Mesenchymal stem cell (in vitro differentiated cells and primary cell): ENCODE data around the gene STAB1.

Source experiments
- DNase-seq: peaks from one replicate; pipeline ENCODE4 v3.0.0-alpha.2; 2013
- H2AFZ ChIP-seq: one replicate; pipeline ENCODE4 v1.6.1; 2013; ENCODE audit warnings: low read depth, mild to moderate bottlenecking, control low read depth, inconsistent platforms, low read length, moderate library complexity
- H2AK5ac ChIP-seq: 2 replicates; pipeline ENCODE4 v1.6.1; 2013; ENCODE audit warnings: low read length, moderate library complexity, mild to moderate bottlenecking, inconsistent platforms; ENCODE audit not compliant: severe bottlenecking
- H2BK120ac ChIP-seq: one replicate; pipeline ENCODE4 v1.6.1; 2013; ENCODE audit warnings: low read depth, mild to moderate bottlenecking, inconsistent platforms, low read length, moderate library complexity
- H2BK12ac ChIP-seq, 2 experiments: one replicate each; pipeline ENCODE4 v1.6.1; 2013; ENCODE audit warnings: inconsistent platforms in 2 of 2, low read length in 2 of 2, mild to moderate bottlenecking in 2 of 2, moderate library complexity in 2 of 2, control low read depth in 1 of 2
- H2BK15ac ChIP-seq: one replicate; pipeline ENCODE4 v1.6.1; 2013; ENCODE audit warnings: mild to moderate bottlenecking, low read depth, inconsistent platforms; ENCODE audit not compliant: poor library complexity, severe bottlenecking
- H2BK5ac ChIP-seq: 2 replicates; pipeline ENCODE4 v1.6.1; 2013; ENCODE audit warnings: low read depth, mild to moderate bottlenecking, low read length, control low read depth, inconsistent platforms; ENCODE audit not compliant: poor library complexity, severe bottlenecking
- H3K14ac ChIP-seq, 2 experiments: one replicate each; pipeline ENCODE4 v1.6.1; 2013; ENCODE audit warnings: inconsistent platforms in 2 of 2, low read length in 2 of 2, control low read depth in 1 of 2, mild to moderate bottlenecking in 1 of 2, moderate library complexity in 1 of 2
- H3K18ac ChIP-seq, 2 experiments: one replicate each; pipeline ENCODE4 v1.6.1; 2013; ENCODE audit warnings: inconsistent platforms in 2 of 2, low read length in 2 of 2, control low read depth in 1 of 2, low read depth in 1 of 2, mild to moderate bottlenecking in 1 of 2
- H3K23ac ChIP-seq, 2 experiments: one replicate each; pipeline ENCODE4 v1.6.1; 2013; ENCODE audit warnings: inconsistent platforms in 2 of 2, low read length in 2 of 2, mild to moderate bottlenecking in 2 of 2, moderate library complexity in 2 of 2, control low read depth in 1 of 2
- H3K27ac ChIP-seq: 2 replicates; pipeline ENCODE4 v1.5.1; 2013; ENCODE audit warnings: mild to moderate bottlenecking, moderate library complexity, low read length, control low read depth, inconsistent platforms; ENCODE audit not compliant: poor library complexity, severe bottlenecking
- H3K27me3 ChIP-seq, 2 experiments: 2 replicates each; pipeline versions ENCODE4 v1.6.1 to v1.7.0; 2013; ENCODE audit warnings: low read length in 2 of 2, mild to moderate bottlenecking in 2 of 2, moderate library complexity in 2 of 2, control low read depth in 1 of 2, inconsistent platforms in 1 of 2; ENCODE audit not compliant: control insufficient read depth in 1 of 2, insufficient read depth in 1 of 2
- H3K36me3 ChIP-seq, 2 experiments: 2 replicates each; pipeline versions ENCODE4 v1.6.1 to v1.7.0; 2013; ENCODE audit warnings: low read length in 2 of 2, control low read depth in 1 of 2, inconsistent platforms in 1 of 2, low read depth in 1 of 2, mild to moderate bottlenecking in 1 of 2; ENCODE audit not compliant: insufficient read depth in 2 of 2, control insufficient read depth in 1 of 2
- H3K4ac ChIP-seq, 2 experiments: one replicate each; pipeline ENCODE4 v1.6.1; 2013; ENCODE audit warnings: inconsistent platforms in 2 of 2, low read length in 2 of 2, mild to moderate bottlenecking in 2 of 2, moderate library complexity in 2 of 2, control low read depth in 1 of 2, low read depth in 1 of 2
- H3K4me1 ChIP-seq: 2 replicates; pipeline ENCODE4 v1.6.1; 2013; ENCODE audit warnings: low read depth, low read length, control low read depth; ENCODE audit not compliant: control insufficient read depth, insufficient read depth
- H3K4me2 ChIP-seq: 2 replicates; pipeline ENCODE4 v1.6.1; 2013; ENCODE audit warnings: low read length, mild to moderate bottlenecking, inconsistent platforms; ENCODE audit not compliant: poor library complexity, severe bottlenecking
- H3K4me3 ChIP-seq, 2 experiments: 2 replicates each; pipeline versions ENCODE4 v1.5.1 to v1.7.0; 2013; ENCODE audit warnings: low read length in 2 of 2, mild to moderate bottlenecking in 2 of 2, control low read depth in 1 of 2, low read depth in 1 of 2; ENCODE audit not compliant: insufficient read depth in 1 of 2
- H3K79me1 ChIP-seq: replicated peaks from 2 replicates; pipeline ENCODE4 v1.6.1; 2013; ENCODE audit warnings: mild to moderate bottlenecking, control low read depth, low read length, inconsistent platforms; ENCODE audit not compliant: poor library complexity, severe bottlenecking
- H3K9ac ChIP-seq: 2 replicates; pipeline ENCODE4 v1.7.0; 2013; ENCODE audit warnings: mild to moderate bottlenecking, low read length, moderate library complexity
- H3K9me3 ChIP-seq: 2 replicates; pipeline ENCODE4 v1.7.0; 2013; ENCODE audit warnings: mild to moderate bottlenecking, low read length; ENCODE audit not compliant: control insufficient read depth
- H4K8ac ChIP-seq: one replicate; pipeline ENCODE4 v1.6.1; 2013; ENCODE audit warnings: inconsistent platforms, mild to moderate bottlenecking, low read length, moderate library complexity
- H4K91ac ChIP-seq: one replicate; pipeline ENCODE4 v1.6.1; 2013; ENCODE audit warnings: mild to moderate bottlenecking, low read length, inconsistent platforms
- WGBS: methylation state at CpG from one replicate; pipeline ENCODE4 v1.1.7; 2013; ENCODE audit warnings: mixed read lengths; 5-methylcytosine and 5-hydroxymethylcytosine counted together

The STAB1 gene

DNA sequence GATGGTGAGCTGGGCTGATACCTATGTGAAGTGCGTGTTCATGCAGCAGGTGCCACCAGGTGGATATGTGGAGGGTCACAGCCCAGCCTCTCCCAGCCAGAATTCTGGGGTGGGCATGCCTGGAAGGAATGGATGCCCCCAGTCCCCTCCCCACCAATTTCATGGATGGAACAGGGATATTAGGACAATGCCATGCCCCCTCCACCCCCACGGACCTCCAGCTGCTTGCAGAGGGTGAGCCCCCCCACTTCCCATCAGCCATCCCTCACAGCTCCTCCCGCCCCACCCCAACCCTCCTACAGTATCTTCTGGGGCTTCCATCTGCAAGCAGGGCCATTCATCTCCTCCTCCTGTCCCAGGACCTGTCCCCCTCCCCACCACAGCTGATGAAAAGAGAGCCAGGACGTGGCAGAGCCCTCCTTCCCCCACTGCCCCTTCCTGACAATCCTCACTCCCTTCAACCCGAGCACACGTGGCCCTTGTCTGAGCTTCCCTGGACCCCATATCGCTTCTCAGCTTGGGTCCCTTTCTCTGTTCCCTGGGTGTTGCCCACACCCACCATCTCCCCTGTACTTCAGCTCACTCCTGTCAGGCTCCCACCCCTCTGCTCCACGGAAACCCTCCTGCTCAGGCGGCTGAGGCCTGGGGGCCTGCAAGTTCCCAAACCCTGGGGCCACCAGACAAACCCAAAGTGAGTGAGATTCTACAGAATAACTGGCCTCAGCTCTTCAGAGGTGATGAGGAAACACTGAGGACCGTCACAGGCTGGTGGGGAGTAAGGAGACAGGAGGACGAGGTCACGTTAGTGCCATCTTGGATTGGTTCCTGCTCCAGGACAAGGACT lies 47.4 kb upstream of the STAB1 start:
- WGBS = 80% methylated on average over 12 of the region's 12 CpGs
- Histone ChIP-seq H2BK5ac (no peak overlapping the region), H3K9me3 (no peaks in the 10 kb centered on the region), H4K8ac (no peak overlapping the region), H2BK120ac (no peak overlapping the region), H3K4me1 (peaks cover 19% of the 10 kb centered on the region), H2AK5ac (no peak overlapping the region), H2AFZ (no peak overlapping the region), H3K4me3 (no peak overlapping the region), H2BK12ac (no peak overlapping the region), H3K4me2 (no peak overlapping the region), H3K14ac (no peak overlapping the region), H3K27me3 (peaks cover 0 to 10% of the 10 kb centered on the region in 2 experiments), H2BK15ac (no peak overlapping the region), H3K27ac (no peak overlapping the region), H3K4ac (no peak overlapping the region), H3K79me1 (no peaks in the 10 kb centered on the region), H4K91ac (no peak overlapping the region), H3K36me3 (no peaks in the 10 kb centered on the region), H3K18ac (no peak overlapping the region), H3K23ac (no peak overlapping the region), H3K9ac (no peak overlapping the region)
- DNase-seq = no peak

DNA sequence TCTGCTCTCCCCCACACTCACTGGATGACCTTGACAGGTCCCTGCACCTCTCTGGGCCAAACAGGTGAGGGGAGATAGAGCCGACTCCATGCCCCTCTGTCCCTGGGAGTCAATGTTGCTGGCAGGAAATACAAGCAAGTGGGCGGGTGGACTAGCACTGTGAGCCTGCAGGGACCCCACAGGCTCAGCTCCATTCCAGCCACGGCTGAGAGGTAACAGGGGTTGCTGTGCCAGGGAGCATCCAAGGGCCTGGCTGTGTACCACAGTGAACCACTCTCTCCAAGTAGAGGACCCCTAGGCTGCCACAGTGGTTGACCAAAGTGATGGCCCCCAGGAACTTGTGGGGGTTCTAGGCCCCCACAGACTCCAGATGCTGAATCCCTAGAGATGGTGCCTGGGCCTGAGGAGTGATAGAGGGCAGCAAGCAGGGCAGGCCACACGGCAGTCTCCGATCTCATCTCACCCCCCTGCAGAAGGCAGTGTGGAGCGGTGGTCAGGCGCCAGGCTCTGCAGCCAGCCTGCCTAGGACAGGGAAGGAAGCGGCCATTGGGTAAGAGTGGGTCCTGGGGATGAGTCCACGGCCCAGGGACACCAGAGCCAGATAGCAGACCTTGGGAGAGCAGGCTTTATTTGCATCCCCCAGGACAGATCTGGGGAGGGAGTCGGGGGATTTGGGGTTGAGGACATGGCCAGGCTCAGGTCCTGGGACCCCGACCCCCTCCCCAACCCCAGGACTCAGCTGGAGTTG lies 44.5 kb upstream of the STAB1 start:
- no peak overlapping the region for H2BK120ac ChIP-seq
- H2AK5ac ChIP-seq = peak overlapping the region; percentile 93
- H3K4me3 ChIP-seq = no peak overlapping the region
- H3K36me3 ChIP-seq = no peaks in the 10 kb centered on the region
- no peak overlapping the region for H2BK15ac ChIP-seq
- no peak overlapping the region for H2BK5ac ChIP-seq
- peaks cover 22% of the 10 kb centered on the region for H3K4me1 ChIP-seq
- no peak for DNase-seq
- H4K8ac ChIP-seq = no peak overlapping the region
- H3K79me1 ChIP-seq = no peaks in the 10 kb centered on the region
- H3K4ac ChIP-seq = no peak overlapping the region
- H3K9me3 ChIP-seq = no peaks in the 10 kb centered on the region
- 96% methylated on average over 8 of the region's 11 CpGs for WGBS
- H3K18ac ChIP-seq = no peak overlapping the region
- no peak overlapping the region for H4K91ac ChIP-seq
- no peaks in the 10 kb centered on the region for H3K27me3 ChIP-seq
- H3K27ac ChIP-seq = peak overlapping the region; percentile 52
- H3K14ac ChIP-seq = no peak overlapping the region
- no peak overlapping the region for H3K23ac ChIP-seq
- H2AFZ ChIP-seq = no peak overlapping the region
- no peak overlapping the region for H3K4me2 ChIP-seq
- no peak overlapping the region for H2BK12ac ChIP-seq
- no peak overlapping the region for H3K9ac ChIP-seq

GRCh38 chr3:52451237-52452083 lies 43.7 kb upstream of the STAB1 start:
- H3K9me3 ChIP-seq = no peaks in the 10 kb centered on the region
- no peak overlapping the region for H2BK120ac ChIP-seq
- H3K4me3 ChIP-seq = no peak overlapping the region
- peaks cover 22% of the 10 kb centered on the region for H3K4me1 ChIP-seq
- DNase-seq = no peak
- H2BK5ac ChIP-seq = no peak overlapping the region
- H2AK5ac ChIP-seq = peak overlapping the region; percentile 3
- H3K27me3 ChIP-seq = no peaks in the 10 kb centered on the region
- H3K9ac ChIP-seq = no peak overlapping the region
- WGBS = 80% methylated on average over 24 of the region's 24 CpGs
- H3K4ac ChIP-seq = no peak overlapping the region
- H3K18ac ChIP-seq = no peak overlapping the region
- no peak overlapping the region for H4K8ac ChIP-seq
- no peak overlapping the region for H3K14ac ChIP-seq
- no peak overlapping the region for H3K4me2 ChIP-seq
- H3K79me1 ChIP-seq = no peaks in the 10 kb centered on the region
- H2BK12ac ChIP-seq = no peak overlapping the region
- no peaks in the 10 kb centered on the region for H3K36me3 ChIP-seq
- H3K27ac ChIP-seq = no peak overlapping the region
- no peak overlapping the region for H2BK15ac ChIP-seq
- H4K91ac ChIP-seq = no peak overlapping the region
- no peak overlapping the region for H2AFZ ChIP-seq
- H3K23ac ChIP-seq = no peak overlapping the region

DNA sequence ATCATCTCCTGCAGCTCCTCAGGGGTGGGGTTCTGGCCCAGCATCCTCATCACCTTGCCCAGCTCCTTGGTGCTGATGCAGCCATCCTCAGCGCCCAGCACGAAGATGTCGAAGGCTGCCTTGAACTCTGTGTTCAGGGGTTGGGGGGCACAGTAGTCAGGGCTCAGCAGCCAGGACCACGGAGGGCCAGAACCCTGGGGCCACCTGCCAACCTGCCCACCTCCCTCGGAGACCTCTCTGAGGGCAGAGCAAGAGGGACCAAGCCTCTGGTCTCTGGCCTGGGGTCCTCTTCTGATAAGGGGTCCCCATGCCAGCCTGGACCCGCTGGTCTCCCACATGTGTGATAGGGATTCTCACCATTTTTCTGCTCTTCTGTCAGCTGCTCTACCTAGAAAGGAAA lies 43.0 kb upstream of the STAB1 start:
- Histone ChIP-seq H2BK12ac (no peak overlapping the region), H3K9ac (no peak overlapping the region), H4K91ac (no peak overlapping the region), H3K36me3 (no peaks in the 10 kb centered on the region), H3K79me1 (no peaks in the 10 kb centered on the region), H3K4ac (no peak overlapping the region), H3K9me3 (no peaks in the 10 kb centered on the region), H4K8ac (no peak overlapping the region), H3K18ac (no peak overlapping the region), H2AFZ (no peak overlapping the region), H3K14ac (no peak overlapping the region), H3K4me1 (peaks cover 28% of the 10 kb centered on the region), H2BK120ac (no peak overlapping the region), H3K4me3 (no peak overlapping the region), H2BK15ac (no peak overlapping the region), H3K27me3 (no peaks in the 10 kb centered on the region), H3K23ac (no peak overlapping the region), H2BK5ac (no peak overlapping the region), H2AK5ac (peak overlapping the region; percentile 6), H3K27ac (no peak overlapping the region), H3K4me2 (no peak overlapping the region)
- 93% methylated on average over 6 of the region's 6 CpGs for WGBS
- no peak for DNase-seq
